Endothelial cell of umbilical vein (primary cell): ENCODE results near the gene FOXN1.

Source experiments
- CTCF ChIP-seq, 2 donors: IDR thresholded peaks; 1 replicate in 1 of 2; 2 replicates in 1 of 2; pipeline ENCODE4 v1.5.1; 2011; ENCODE audit warnings: low read length in 2 of 2, mild to moderate bottlenecking in 2 of 2, moderate library complexity in 2 of 2, control low read depth in 1 of 2, inconsistent platforms in 1 of 2, low read depth in 1 of 2; ENCODE audit not compliant: insufficient read depth in 1 of 2; ENCODE audit errors: extremely low read depth in 1 of 2
- POLR2A ChIP-seq: IDR thresholded peaks from 2 replicates; pipeline ENCODE4 v1.6.1; 2012; ENCODE audit warnings: low read depth, mild to moderate bottlenecking, control low read depth, low read length
- POLR2AphosphoS5 ChIP-seq: IDR thresholded peaks from 2 replicates; pipeline ENCODE4 v1.6.1; 2012; ENCODE audit warnings: low read depth, mild to moderate bottlenecking, control low read depth, low read length, moderate library complexity; ENCODE audit not compliant: insufficient read depth

- TF ChIP-seq CTCF (IDR thresholded peaks at IDR 0.05; ENCODE audit: extremely low read depth in 1 of 2, insufficient read depth in 1 of 2, low read depth in 1 of 2, low read length in 2 of 2): no peak
- no peak for TF ChIP-seq POLR2A
- TF ChIP-seq POLR2AphosphoS5: no peak
Measured at GRCh38 chr17:28467456-28468025, 38.6 kb upstream of the FOXN1 start.
